ENCODE measurements around the gene TERB1. TPM values are rescaled to one million over a fixed set of nuclear protein-coding genes. Genes with fewer than 3 reads are reported as not detected.
A peak's percentile ranks its signal among the peaks of the same experiment; 100 is the strongest.

Gene TERB1
- total and polyA plus RNA-seq, 2 of the 13 experiments (the other 11 are each of a cell fraction or from before 2014, with no cell fraction given): not detected

GRCh38 chr16:66830422-66831404 lies 29.3 kb upstream of the TERB1 start, which contains the start of gene NAE1 (continued):
- TF ChIP-seq MAZ (IDR thresholded peaks at IDR 0.05; ENCODE audit: borderline replicate concordance, low read depth, low read length) (no peak), MAZ (CRISPR knock-in tag; IDR thresholded peaks at IDR 0.05; ENCODE audit: low read depth) (peak; percentile 94), ZNF781 (CRISPR knock-in tag; IDR thresholded peaks at IDR 0.05; ENCODE audit: borderline replicate concordance, not compliant biosample characterization) (peak; percentile 45), ZFP62 (CRISPR knock-in tag; IDR thresholded peaks at IDR 0.05) (peak; percentile 73; the same call in 1 of the 2 replicates), NAIF1 (CRISPR knock-in tag; IDR thresholded peaks at IDR 0.05; ENCODE audit: borderline replicate concordance) (no peak; the same call in 1 of the 2 replicates), REXO4 (CRISPR knock-in tag; IDR thresholded peaks at IDR 0.05; ENCODE audit: borderline replicate concordance) (no peak), ZUFSP (CRISPR knock-in tag; IDR thresholded peaks at IDR 0.05; ENCODE audit: borderline replicate concordance) (no peak), GPN1 (CRISPR knock-in tag; IDR thresholded peaks at IDR 0.05; ENCODE audit: borderline replicate concordance) (peak; percentile 10; the same call in 1 of the 2 replicates), PBX2 (CRISPR knock-in tag; IDR thresholded peaks at IDR 0.05) (no peak), ZNF724P (CRISPR knock-in tag; IDR thresholded peaks at IDR 0.05; ENCODE audit: borderline replicate concordance) (0 out of 2 replicates have a peak, but pooled peaks have one; percentile 36), RBFOX2 (IDR thresholded peaks at IDR 0.05; ENCODE audit: low read depth, low read length) (peak; percentile 99), MIER2 (CRISPR knock-in tag; IDR thresholded peaks at IDR 0.05) (peak; percentile 45; the same call in 1 of the 2 replicates), ZNF672 (CRISPR knock-in tag; IDR thresholded peaks at IDR 0.05) (no peak), ZNF788 (CRISPR knock-in tag; IDR thresholded peaks at IDR 0.05; ENCODE audit: borderline replicate concordance) (peak; percentile 79; the same call in 1 of the 2 replicates), THAP8 (CRISPR knock-in tag; IDR thresholded peaks at IDR 0.05; ENCODE audit: borderline replicate concordance) (peak; percentile 82), MTA1 (CRISPR knock-in tag; IDR thresholded peaks at IDR 0.05; ENCODE audit: borderline replicate concordance) (peak; percentile 83; the same call in 1 of the 2 replicates), ZMYM3 (CRISPR knock-in tag; IDR thresholded peaks at IDR 0.05) (peak; percentile 99), AKAP8 (CRISPR knock-in tag; IDR thresholded peaks at IDR 0.05) (peak; percentile 78; the same call in 1 of the 2 replicates), HNRNPL (IDR thresholded peaks at IDR 0.05; ENCODE audit: low read depth, low read length) (no peak), ELK4 (CRISPR knock-in tag; IDR thresholded peaks at IDR 0.05; ENCODE audit: borderline replicate concordance) (peak; percentile 82), NCOA5 (CRISPR knock-in tag; IDR thresholded peaks at IDR 0.05) (0 out of 2 replicates have a peak, but pooled peaks have one; percentile 67), ZNF841 (CRISPR knock-in tag; IDR thresholded peaks at IDR 0.05; ENCODE audit: borderline replicate concordance) (no peak), ZNF644 (CRISPR knock-in tag; IDR thresholded peaks at IDR 0.05; ENCODE audit: low read depth) (no peak), U2AF2 (IDR thresholded peaks at IDR 0.05; ENCODE audit: low read depth, low read length) (no peak)
